Activated CD8-positive, alpha-beta memory T cell treated with anti-CD3 and anti-CD28 coated beads, Interleukin-2, amount 10 ng/mL, durations not matched to agents 7 days and 5 days (primary cell): ENCODE results near the gene ANGEL1. TPM values are rescaled to one million over a fixed set of nuclear protein-coding genes. Genes with fewer than 3 reads are reported as not detected.

Experiments
- ATAC-seq: fragments of 150-1000 bp; cut with Tn5 transposase; one replicate; pipeline ENCODE4 v1.10.0; 2021; ENCODE audit warnings: moderate library complexity
- CTCF ChIA-PET: fragments of 350-600 bp; sonication (Branson Sonifier 250); formaldehyde crosslinking; loops from one replicate; lab custom pipeline; 2021; ENCODE audit warnings: antibody characterized with exemption; lab: Charles Lee
- DNase-seq: peaks from one replicate; pipeline ENCODE4 v3.0.0-alpha.2; 2020
- H3K27ac Mint-ChIP-seq: one replicate; pipeline ENCODE4 v1.8.0; 2021; ENCODE audit warnings: mild to moderate bottlenecking, mixed read lengths
- H3K27me3 Mint-ChIP-seq: one replicate; pipeline ENCODE4 v1.8.0; 2021; ENCODE audit warnings: mixed read lengths
- H3K36me3 Mint-ChIP-seq: one replicate; pipeline ENCODE4 v1.8.0; 2021; ENCODE audit warnings: mild to moderate bottlenecking, mixed read lengths
- H3K4me1 Mint-ChIP-seq: one replicate; pipeline ENCODE4 v1.8.0; 2021; ENCODE audit warnings: mixed read lengths
- H3K4me3 Mint-ChIP-seq: one replicate; pipeline ENCODE4 v1.8.0; 2021; ENCODE audit warnings: mild to moderate bottlenecking, moderate library complexity, mixed read lengths
- H3K9me3 Mint-ChIP-seq: one replicate; pipeline ENCODE4 v1.8.0; 2022; ENCODE audit warnings: low read depth, mixed read lengths
- total RNA-seq, 2 experiments: library from RNA; stranded (reverse); gene quantifications; one replicate each; pipeline ENCODE4 v1.2.3, GENCODE V29; 2021

ANGEL1 gene
- total RNA-seq, 2 experiments from 2014 or later, result 12.9 to 14.6 TPM

GRCh38 chr14:76833011-76833410 is 20.3 kb upstream of the ANGEL1 start:
- no peaks in the 10 kb centered on the region for H3K36me3 Mint-ChIP-seq
- peaks cover 29% of the 10 kb centered on the region for H3K27me3 Mint-ChIP-seq
- DNase-seq (no peak), ATAC-seq (no peak)
- no peak overlapping the region for H3K4me3 Mint-ChIP-seq
- no peaks in the 10 kb centered on the region for H3K4me1 Mint-ChIP-seq
- CTCF ChIA-PET, result interaction anchor here (0.7 kb wide), 1 partner anchor 35 kb away, joined by 3 read pairs; no protein-coding TSS in a partner anchor
- no peak overlapping the region for H3K27ac Mint-ChIP-seq
- no peaks in the 10 kb centered on the region for H3K9me3 Mint-ChIP-seq

- H3K4me1 Mint-ChIP-seq, result no peaks in the 10 kb centered on the region
- no peak overlapping the region for H3K4me3 Mint-ChIP-seq
- no peak overlapping the region for H3K27ac Mint-ChIP-seq
- DNase-seq, result no peak
- H3K9me3 Mint-ChIP-seq, result no peaks in the 10 kb centered on the region
- no peaks in the 10 kb centered on the region for H3K36me3 Mint-ChIP-seq
- CTCF ChIA-PET, result interaction anchor here (0.7 kb wide), 1 partner anchor 36 kb away, joined by 3 read pairs; no protein-coding TSS in a partner anchor
- no peak for ATAC-seq
- H3K27me3 Mint-ChIP-seq, result peaks cover 26% of the 10 kb centered on the region
These were observed 19.9 kb upstream of the ANGEL1 start for GRCh38 chr14:76832503-76832988.

GRCh38 chr14:76830556-76830955 is 17.9 kb upstream of the ANGEL1 start:
- DNase-seq, result no peak
- Mint-ChIP-seq H3K27me3 (peaks cover 13% of the 10 kb centered on the region), H3K9me3 (no peaks in the 10 kb centered on the region), H3K4me3 (no peak overlapping the region), H3K36me3 (no peaks in the 10 kb centered on the region), H3K27ac (no peak overlapping the region), H3K4me1 (no peaks in the 10 kb centered on the region)
- CTCF ChIA-PET, result no interaction called here
- no peak for ATAC-seq

- no peak for ATAC-seq
- Mint-ChIP-seq H3K4me3 (no peak overlapping the region), H3K4me1 (no peaks in the 10 kb centered on the region), H3K27ac (no peak overlapping the region), H3K36me3 (no peaks in the 10 kb centered on the region), H3K9me3 (no peaks in the 10 kb centered on the region), H3K27me3 (peaks cover 10% of the 10 kb centered on the region)
- no peak for DNase-seq
- CTCF ChIA-PET, result no interaction called here
These were observed 17.2 kb upstream of the ANGEL1 start for GRCh38 chr14:76829650-76830421.

GRCh38 chr14:76829013-76829365 is 16.3 kb upstream of the ANGEL1 start:
- CTCF ChIA-PET, result interaction anchor here (0.9 kb wide), 1 partner anchor 44 kb away, joined by 3 read pairs; no protein-coding TSS in a partner anchor
- ATAC-seq (no peak), DNase-seq (no peak)
- Mint-ChIP-seq H3K27me3 (peaks cover 5% of the 10 kb centered on the region), H3K9me3 (no peaks in the 10 kb centered on the region), H3K4me1 (no peaks in the 10 kb centered on the region), H3K27ac (no peak overlapping the region), H3K36me3 (no peaks in the 10 kb centered on the region), H3K4me3 (no peak overlapping the region)

GRCh38 chr14:76828339-76829012 is 15.8 kb upstream of the ANGEL1 start:
- ATAC-seq (no peak), DNase-seq (no peak)
- Mint-ChIP-seq H3K4me1 (no peaks in the 10 kb centered on the region), H3K4me3 (no peak overlapping the region), H3K36me3 (no peaks in the 10 kb centered on the region), H3K27me3 (peaks cover 5% of the 10 kb centered on the region), H3K9me3 (no peaks in the 10 kb centered on the region), H3K27ac (no peak overlapping the region)
- CTCF ChIA-PET, result interaction anchor here (0.9 kb wide), 1 partner anchor 44 kb away, joined by 3 read pairs; no protein-coding TSS in a partner anchor

GRCh38 chr14:76827696-76828296 is 15.1 kb upstream of the ANGEL1 start:
- no peak for ATAC-seq
- Mint-ChIP-seq H3K27ac (no peak overlapping the region), H3K36me3 (no peaks in the 10 kb centered on the region), H3K9me3 (no peaks in the 10 kb centered on the region), H3K4me3 (no peak overlapping the region), H3K4me1 (no peaks in the 10 kb centered on the region), H3K27me3 (peaks cover 9% of the 10 kb centered on the region)
- CTCF ChIA-PET, result no interaction called here
- DNase-seq, result no peak

GRCh38 chr14:76826122-76826521 is 13.4 kb upstream of the ANGEL1 start, which contains the start of gene LRRC74A:
TSS of gene LRRC74A (plus strand) at chr14:76826408. CDS start at chr14:76826698, 290 bp downstream.
- Mint-ChIP-seq H3K4me1 (no peaks in the 10 kb centered on the region), H3K9me3 (no peaks in the 10 kb centered on the region), H3K36me3 (no peaks in the 10 kb centered on the region), H3K27me3 (peaks cover 8% of the 10 kb centered on the region), H3K27ac (no peak within 1 kb of the TSS), H3K4me3 (no peak within 1 kb of the TSS)
- DNase-seq (no peak), ATAC-seq (no peak)
- CTCF ChIA-PET, result no interaction called here

GRCh38 chr14:76820700-76821099 is 8.0 kb upstream of the ANGEL1 start:
- CTCF ChIA-PET, result no interaction called here
- H3K36me3 Mint-ChIP-seq, result no peaks in the 10 kb centered on the region

GRCh38 chr14:76814726-76815645 is 2.3 kb upstream of the ANGEL1 start:
- CTCF ChIA-PET, result interaction anchor here (1.2 kb wide), 1 partner anchor 32 kb away, joined by 3 read pairs; no protein-coding TSS in a partner anchor
- Mint-ChIP-seq H3K36me3 (no peaks in the 10 kb centered on the region), H3K27ac (no peak overlapping the region), H3K4me1 (peaks cover 20% of the 10 kb centered on the region), H3K4me3 (no peak overlapping the region), H3K9me3 (no peaks in the 10 kb centered on the region), H3K27me3 (peaks cover 3% of the 10 kb centered on the region)
- DNase-seq, result no peak
- ATAC-seq, result no peak

More at GRCh38 chr14:76820700-76821099, 8.0 kb upstream of the ANGEL1 start:
- Mint-ChIP-seq H3K4me1 (no peaks in the 10 kb centered on the region), H3K27ac (no peak overlapping the region), H3K4me3 (no peak overlapping the region), H3K9me3 (no peaks in the 10 kb centered on the region), H3K27me3 (peaks cover 12% of the 10 kb centered on the region)
- no peak for ATAC-seq
- DNase-seq, result no peak

GRCh38 chr14:76812093-76812421 is 625 bp downstream of the ANGEL1 start:
- no peak for ATAC-seq

GRCh38 chr14:76811561-76811960 is 1.1 kb downstream of the ANGEL1 start:
- peak overlapping the region; percentile 69 for H3K27ac Mint-ChIP-seq

More at GRCh38 chr14:76812093-76812421, 625 bp downstream of the ANGEL1 start:
- no peaks in the 10 kb centered on the region for H3K36me3 Mint-ChIP-seq
- H3K4me3 Mint-ChIP-seq, result peak overlapping the region; percentile 85
- peak overlapping the region; percentile 69 for H3K27ac Mint-ChIP-seq
- H3K4me1 Mint-ChIP-seq, result peaks cover 20% of the 10 kb centered on the region
- CTCF ChIA-PET, result interaction anchor here (0.9 to 5.4 kb wide), 8 partner anchors 16 to 258 kb away, joined by 4 to 43 read pairs (median 4); no protein-coding TSS in a partner anchor
- H3K9me3 Mint-ChIP-seq, result no peaks in the 10 kb centered on the region
- no peak for DNase-seq
- H3K27me3 Mint-ChIP-seq, result no peaks in the 10 kb centered on the region

More at GRCh38 chr14:76811561-76811960, 1.1 kb downstream of the ANGEL1 start:
- no peaks in the 10 kb centered on the region for H3K27me3 Mint-ChIP-seq
- peak overlapping the region; percentile 85 for H3K4me3 Mint-ChIP-seq
- peaks cover 20% of the 10 kb centered on the region for H3K4me1 Mint-ChIP-seq
- no peaks in the 10 kb centered on the region for H3K9me3 Mint-ChIP-seq
- CTCF ChIA-PET, result interaction anchor here (0.9 to 5.4 kb wide), 9 partner anchors 11 to 105 kb away, joined by 4 to 43 read pairs (median 5); no protein-coding TSS in a partner anchor
- ATAC-seq (no peak), DNase-seq (no peak)
- H3K36me3 Mint-ChIP-seq, result no peaks in the 10 kb centered on the region
